Panc1 (cell line): ENCODE data around the gene PTS. TPM values are rescaled to one million over a fixed set of nuclear protein-coding genes. Genes with fewer than 3 reads are reported as not detected.

Source experiments
- ATAC-seq: fragments of 200-7000 bp; cut with Tn5 transposase; 2 replicates; pipeline ENCODE4 v1.9.1; 2020; ENCODE audit warnings: mild to moderate bottlenecking, moderate library complexity
- BruUV-seq: library from RNA; stranded (reverse); fragments of 400-500 nt; replicated peaks from 2 replicates; lab custom pipeline; 2021; lab: Mats Ljungman, UMichigan
- CTCF ChIA-PET: fragments of 300-600 bp; sonication (Branson Sonifier 250); formaldehyde crosslinking; loops from one replicate; lab custom pipeline; 2022; ENCODE audit warnings: antibody characterized with exemption; lab: Charles Lee
- POLR2A ChIA-PET: fragments of 300-600 bp; sonication (Branson Sonifier 250); formaldehyde crosslinking; loops from one replicate; lab custom pipeline; 2022; ENCODE audit warnings: antibody characterized with exemption; lab: Charles Lee
- DNase-seq: peaks from one replicate; pipeline ENCODE4 v3.0.0-alpha.2; 2010; ENCODE audit warnings: low read depth, low spot score
- H3K27ac ChIP-seq: 2 replicates; pipeline ENCODE4 v1.5.1; 2011; ENCODE audit warnings: mild to moderate bottlenecking, low read length, inconsistent platforms
- H3K27me3 ChIP-seq: fragments of 200-500 bp; sonication (Bioruptor generic); 2 replicates; pipeline ENCODE4 v1.6.0; 2014; ENCODE audit warnings: low read length, inconsistent platforms; ENCODE audit not compliant: control insufficient read depth, insufficient read depth
- H3K36me3 ChIP-seq: fragments of 200-500 bp; sonication (Bioruptor generic); 2 replicates; pipeline ENCODE4 v1.5.1; 2014; ENCODE audit warnings: inconsistent platforms, mild to moderate bottlenecking, low read length, moderate library complexity; ENCODE audit not compliant: control insufficient read depth, insufficient read depth
- H3K4me1 ChIP-seq: 2 replicates; pipeline ENCODE4 v1.5.1; 2011; ENCODE audit warnings: inconsistent platforms, mild to moderate bottlenecking, low read length, moderate library complexity; ENCODE audit not compliant: control insufficient read depth, insufficient read depth
- H3K4me3 ChIP-seq, 2 experiments: 2 replicates each; pipeline ENCODE4 v1.5.1; 2011 to 2012; ENCODE audit warnings: low read depth in 2 of 2, low read length in 2 of 2, mild to moderate bottlenecking in 2 of 2, inconsistent platforms in 1 of 2, moderate library complexity in 1 of 2
- H3K9me3 ChIP-seq: fragments of 200-500 bp; sonication (Bioruptor generic); 2 replicates; pipeline ENCODE4 v1.5.1; 2014; ENCODE audit warnings: low read depth, mild to moderate bottlenecking, inconsistent platforms, low read length, moderate library complexity; ENCODE audit not compliant: control insufficient read depth, insufficient read depth
- POLR2AphosphoS5 ChIP-seq: IDR thresholded peaks from 2 replicates; pipeline ENCODE4 v1.6.1; 2012; ENCODE audit warnings: mild to moderate bottlenecking, low read depth, low read length, moderate library complexity
- SIN3A ChIP-seq: IDR thresholded peaks from 2 replicates; pipeline ENCODE4 v1.6.1; 2012; ENCODE audit warnings: low read depth, mild to moderate bottlenecking, low read length, moderate library complexity, borderline replicate concordance; ENCODE audit not compliant: insufficient read depth
- TCF7L2 ChIP-seq: IDR thresholded peaks from 2 replicates; pipeline ENCODE4 v1.6.1; 2011; ENCODE audit warnings: mild to moderate bottlenecking, low read depth, low read length, inconsistent platforms
- in situ Hi-C: cut with HindIII; loops from 2 replicates; pipeline ENCODE4 v1.10.0; 2016; ENCODE audit warnings: low sequenced_read_pairs, low pct_unique_long_range_greater_than_20kb
- intact Hi-C: fragments of 100-400 bp; cut with micrococcal nuclease; formaldehyde crosslinking; loops from one replicate; pipeline ENCODE4 v1.10.0; 2022; ENCODE audit not compliant: unreplicated experiment
- total RNA-seq: library from RNA; stranded (reverse); gene quantifications from one replicate; pipeline ENCODE4 v1.2.1, GENCODE V29; 2021; ENCODE audit not compliant: unreplicated experiment
- TF ChIP-seq, protein P1 (sequence below), 2 experiments: IDR thresholded peaks; 2 replicates each; pipeline ENCODE4 v1.6.1; 2011 to 2012; ENCODE audit warnings: low read depth in 2 of 2, control low read depth in 1 of 2, low read length in 1 of 2, mild to moderate bottlenecking in 1 of 2, moderate library complexity in 1 of 2; ENCODE audit not compliant: insufficient read depth in 1 of 2
- TF ChIP-seq, protein P2 (sequence below): fragments of 450-650 bp; IDR thresholded peaks from 2 replicates; pipeline ENCODE4 v1.5.1; 2017; ENCODE audit warnings: mild to moderate bottlenecking

Gene PTS
- total RNA-seq, 1 experiment from 2014 or later: 64.2 TPM

DNA sequence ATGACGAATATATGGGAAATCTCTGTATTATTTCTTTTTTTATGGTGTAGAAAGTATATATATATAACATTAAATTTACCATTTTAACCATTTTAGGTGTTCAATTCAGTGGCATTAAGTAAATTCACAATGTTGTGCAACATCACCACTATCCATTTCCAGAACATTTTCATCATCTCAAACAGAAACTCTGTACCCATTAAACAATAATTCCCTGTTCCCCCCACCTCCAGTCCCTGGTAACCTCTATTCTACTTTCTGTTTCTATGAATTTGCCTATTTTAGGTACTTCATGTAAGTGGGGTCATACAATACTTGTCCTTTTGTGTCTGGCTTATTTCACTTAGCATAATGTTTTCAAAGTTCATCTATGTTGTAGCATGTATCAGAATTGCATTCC lies 15.3 kb upstream of the PTS start:
- H3K4me3 ChIP-seq: no peak overlapping the region
- H3K27me3 ChIP-seq: no peaks in the 10 kb centered on the region
- ATAC-seq: no peak
- no peak for TF ChIP-seq TCF7L2
- TF ChIP-seq, protein P1, sequence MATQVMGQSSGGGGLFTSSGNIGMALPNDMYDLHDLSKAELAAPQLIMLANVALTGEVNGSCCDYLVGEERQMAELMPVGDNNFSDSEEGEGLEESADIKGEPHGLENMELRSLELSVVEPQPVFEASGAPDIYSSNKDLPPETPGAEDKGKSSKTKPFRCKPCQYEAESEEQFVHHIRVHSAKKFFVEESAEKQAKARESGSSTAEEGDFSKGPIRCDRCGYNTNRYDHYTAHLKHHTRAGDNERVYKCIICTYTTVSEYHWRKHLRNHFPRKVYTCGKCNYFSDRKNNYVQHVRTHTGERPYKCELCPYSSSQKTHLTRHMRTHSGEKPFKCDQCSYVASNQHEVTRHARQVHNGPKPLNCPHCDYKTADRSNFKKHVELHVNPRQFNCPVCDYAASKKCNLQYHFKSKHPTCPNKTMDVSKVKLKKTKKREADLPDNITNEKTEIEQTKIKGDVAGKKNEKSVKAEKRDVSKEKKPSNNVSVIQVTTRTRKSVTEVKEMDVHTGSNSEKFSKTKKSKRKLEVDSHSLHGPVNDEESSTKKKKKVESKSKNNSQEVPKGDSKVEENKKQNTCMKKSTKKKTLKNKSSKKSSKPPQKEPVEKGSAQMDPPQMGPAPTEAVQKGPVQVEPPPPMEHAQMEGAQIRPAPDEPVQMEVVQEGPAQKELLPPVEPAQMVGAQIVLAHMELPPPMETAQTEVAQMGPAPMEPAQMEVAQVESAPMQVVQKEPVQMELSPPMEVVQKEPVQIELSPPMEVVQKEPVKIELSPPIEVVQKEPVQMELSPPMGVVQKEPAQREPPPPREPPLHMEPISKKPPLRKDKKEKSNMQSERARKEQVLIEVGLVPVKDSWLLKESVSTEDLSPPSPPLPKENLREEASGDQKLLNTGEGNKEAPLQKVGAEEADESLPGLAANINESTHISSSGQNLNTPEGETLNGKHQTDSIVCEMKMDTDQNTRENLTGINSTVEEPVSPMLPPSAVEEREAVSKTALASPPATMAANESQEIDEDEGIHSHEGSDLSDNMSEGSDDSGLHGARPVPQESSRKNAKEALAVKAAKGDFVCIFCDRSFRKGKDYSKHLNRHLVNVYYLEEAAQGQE (IDR thresholded peaks at IDR 0.05; ENCODE audit: insufficient read depth in 1 of 2, low read depth in 2 of 2, low read length in 1 of 2): no peak
- TF ChIP-seq, protein P2, sequence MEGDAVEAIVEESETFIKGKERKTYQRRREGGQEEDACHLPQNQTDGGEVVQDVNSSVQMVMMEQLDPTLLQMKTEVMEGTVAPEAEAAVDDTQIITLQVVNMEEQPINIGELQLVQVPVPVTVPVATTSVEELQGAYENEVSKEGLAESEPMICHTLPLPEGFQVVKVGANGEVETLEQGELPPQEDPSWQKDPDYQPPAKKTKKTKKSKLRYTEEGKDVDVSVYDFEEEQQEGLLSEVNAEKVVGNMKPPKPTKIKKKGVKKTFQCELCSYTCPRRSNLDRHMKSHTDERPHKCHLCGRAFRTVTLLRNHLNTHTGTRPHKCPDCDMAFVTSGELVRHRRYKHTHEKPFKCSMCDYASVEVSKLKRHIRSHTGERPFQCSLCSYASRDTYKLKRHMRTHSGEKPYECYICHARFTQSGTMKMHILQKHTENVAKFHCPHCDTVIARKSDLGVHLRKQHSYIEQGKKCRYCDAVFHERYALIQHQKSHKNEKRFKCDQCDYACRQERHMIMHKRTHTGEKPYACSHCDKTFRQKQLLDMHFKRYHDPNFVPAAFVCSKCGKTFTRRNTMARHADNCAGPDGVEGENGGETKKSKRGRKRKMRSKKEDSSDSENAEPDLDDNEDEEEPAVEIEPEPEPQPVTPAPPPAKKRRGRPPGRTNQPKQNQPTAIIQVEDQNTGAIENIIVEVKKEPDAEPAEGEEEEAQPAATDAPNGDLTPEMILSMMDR: no peak
- TF ChIP-seq SIN3A: no peak
- TF ChIP-seq POLR2AphosphoS5: no peak
- DNase-seq: no peak
- H3K9me3 ChIP-seq: no peaks in the 10 kb centered on the region
- no peaks in the 10 kb centered on the region for H3K36me3 ChIP-seq
- in situ Hi-C loops: no loop called here
- ChIA-PET POLR2A (no interaction called here), CTCF (no interaction called here)
- no peaks in the 10 kb centered on the region for H3K4me1 ChIP-seq
- BruUV-seq: no TSS peak
- H3K27ac ChIP-seq: no peak overlapping the region
- intact Hi-C loops: no loop called here

DNA sequence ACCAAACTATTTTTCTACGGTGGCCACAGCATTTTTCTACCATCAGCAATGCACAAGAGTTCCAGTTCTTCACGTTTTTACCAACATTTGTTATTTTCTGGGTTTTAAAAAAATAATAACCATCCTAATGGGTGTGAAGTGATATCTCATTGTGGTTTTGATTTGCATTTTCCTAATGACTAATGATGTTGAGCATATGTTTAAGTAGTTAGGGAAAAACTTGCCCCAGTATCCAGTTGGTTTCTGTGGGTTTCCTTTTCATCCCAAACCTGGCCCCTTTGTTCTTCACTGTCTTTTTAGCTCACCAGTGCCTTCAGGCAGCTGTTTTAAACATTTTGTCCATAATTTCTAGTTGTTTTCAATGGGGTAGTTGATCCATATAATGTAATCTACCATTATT lies 14.7 kb upstream of the PTS start:
- DNase-seq: no peak
- H3K9me3 ChIP-seq: no peaks in the 10 kb centered on the region
- H3K27ac ChIP-seq: no peak overlapping the region
- ATAC-seq: no peak
- POLR2A ChIA-PET: no interaction called here
- TF ChIP-seq TCF7L2 (no peak), SIN3A (no peak), POLR2AphosphoS5 (no peak)
- TF ChIP-seq, protein P2: no peak
- TF ChIP-seq, protein P1 (IDR thresholded peaks at IDR 0.05; ENCODE audit: insufficient read depth in 1 of 2, low read depth in 2 of 2, low read length in 1 of 2): no peak
- no peaks in the 10 kb centered on the region for H3K27me3 ChIP-seq
- CTCF ChIA-PET: no interaction called here
- H3K4me3 ChIP-seq: no peak overlapping the region
- H3K4me1 ChIP-seq: no peaks in the 10 kb centered on the region
- no TSS peak for BruUV-seq
- no peaks in the 10 kb centered on the region for H3K36me3 ChIP-seq
- in situ Hi-C loops: no loop called here
- intact Hi-C loops: no loop called here
